ENCODE measurements around the gene MYOC.
"Not testable (repeated sequence)": the region's sequence is repeated elsewhere in the genome, so short reads cannot be mapped to it uniquely, and the experiment has no call there.

Gene MYOC

DNA sequence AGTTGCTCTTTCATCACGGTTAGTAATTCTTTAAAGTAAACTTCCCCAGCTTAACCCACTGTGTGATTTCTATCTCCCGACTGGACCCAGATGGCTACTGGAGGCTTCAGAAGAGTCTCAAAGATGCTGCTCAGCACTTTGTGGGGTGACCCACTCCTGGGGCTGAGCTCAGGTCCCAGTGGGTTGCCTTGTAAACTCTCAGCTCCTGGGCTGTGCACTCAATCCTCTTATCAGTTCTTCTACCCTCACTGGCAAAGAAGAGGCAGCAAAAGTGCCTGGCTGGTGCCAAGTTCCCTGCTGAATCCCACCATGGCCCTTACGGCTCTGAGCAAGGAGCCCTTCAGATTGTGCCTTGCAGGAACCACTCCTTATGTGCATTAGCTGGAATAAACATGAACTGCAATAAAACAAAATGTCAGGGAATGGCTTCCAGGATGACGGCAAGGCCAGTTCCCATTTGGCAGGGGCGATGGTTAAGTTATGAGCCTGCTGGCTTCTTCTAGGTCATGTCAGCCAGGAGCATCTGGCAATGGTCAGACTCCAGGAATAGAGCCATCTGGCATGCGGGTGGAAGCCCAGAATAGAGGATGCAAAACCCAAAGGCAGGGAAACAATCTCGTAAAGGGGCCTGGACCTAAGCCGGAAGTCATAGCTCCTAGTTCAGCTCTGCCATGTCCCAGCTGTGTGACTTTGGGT lies 6.8 kb downstream of the MYOC start:
- DNase-seq = no peak

DNA sequence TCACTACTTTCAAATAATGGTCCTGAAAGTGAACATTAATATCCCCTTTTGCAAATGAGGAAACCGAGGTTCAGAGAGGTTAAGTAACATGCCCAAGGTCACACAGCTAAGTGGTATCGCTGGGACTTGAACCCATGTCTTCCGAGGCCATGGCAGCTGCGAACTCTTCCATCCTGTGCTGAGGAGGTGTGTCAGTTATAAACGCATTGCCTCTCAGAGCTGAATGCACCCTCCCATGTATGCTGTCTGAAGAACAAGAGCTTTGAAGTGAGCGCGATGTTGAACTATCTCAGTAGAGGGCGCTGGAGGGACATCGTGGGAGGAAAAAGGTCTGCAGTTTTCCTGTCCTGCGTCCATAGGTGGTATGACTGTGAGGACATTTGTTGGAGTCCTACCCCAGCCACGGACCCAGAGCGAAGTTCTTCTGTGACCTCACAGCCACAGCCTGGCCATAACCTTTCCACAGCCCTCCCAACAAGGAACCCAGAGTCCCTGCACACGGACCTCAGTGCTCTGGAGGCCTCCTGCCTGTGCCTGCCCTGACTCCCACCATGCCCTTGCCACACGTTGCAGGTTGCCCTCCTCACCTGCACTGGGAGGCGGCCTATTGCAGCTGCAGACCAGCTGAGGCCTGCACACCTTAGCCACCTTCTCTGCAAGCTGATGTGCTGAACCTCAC lies 7.5 kb downstream of the MYOC start:
- DNase-seq = peak; percentile 95

DNA sequence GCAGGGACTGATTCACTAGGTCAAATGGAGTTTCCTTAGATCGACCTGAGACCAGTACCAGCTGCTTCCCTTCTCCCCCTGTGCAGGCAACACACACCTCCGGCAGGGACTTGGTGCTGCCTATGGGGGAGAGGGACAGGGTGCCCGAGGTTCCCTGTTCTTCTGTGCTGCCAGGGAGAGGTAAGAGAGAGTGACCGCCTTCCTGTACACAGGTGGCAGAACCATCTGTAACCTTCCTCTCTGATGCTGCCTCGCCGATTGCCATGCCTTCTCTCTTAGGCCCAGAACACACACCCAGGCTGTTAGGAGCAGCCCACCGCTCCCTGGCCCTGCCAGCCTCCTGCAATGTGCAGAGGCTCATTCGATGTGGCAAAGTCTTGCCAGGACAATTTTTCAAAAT lies 9.3 kb downstream of the MYOC start:
- DNase-seq = no peak

DNA sequence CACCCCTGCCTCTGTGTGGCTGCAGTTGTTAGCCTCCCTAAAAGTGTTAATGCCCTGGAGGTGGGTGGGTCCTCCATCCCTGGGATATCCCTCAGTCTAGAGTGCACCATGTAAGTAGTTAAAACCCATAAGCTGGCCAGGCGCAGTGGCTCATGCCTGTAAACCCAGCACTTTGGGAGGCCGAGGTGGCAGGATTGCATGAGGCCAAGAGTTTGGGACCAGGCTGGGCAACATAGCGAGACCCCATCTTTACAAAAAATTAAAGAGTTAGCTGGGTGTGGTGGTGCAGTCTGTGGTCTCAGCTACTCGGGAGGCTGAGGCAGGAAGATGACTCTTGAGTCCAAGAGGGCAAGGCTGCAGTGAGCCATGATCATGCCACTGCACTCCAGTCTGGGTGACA lies 10.3 kb downstream of the MYOC start:
- no peak for DNase-seq

GRCh38 chr1:171641076-171641864 lies 11.2 kb downstream of the MYOC start:
- DNase-seq = no peak

- no peak for DNase-seq
Observed at GRCh38 chr1:171640225-171640624, 12.3 kb downstream of the MYOC start.

DNA sequence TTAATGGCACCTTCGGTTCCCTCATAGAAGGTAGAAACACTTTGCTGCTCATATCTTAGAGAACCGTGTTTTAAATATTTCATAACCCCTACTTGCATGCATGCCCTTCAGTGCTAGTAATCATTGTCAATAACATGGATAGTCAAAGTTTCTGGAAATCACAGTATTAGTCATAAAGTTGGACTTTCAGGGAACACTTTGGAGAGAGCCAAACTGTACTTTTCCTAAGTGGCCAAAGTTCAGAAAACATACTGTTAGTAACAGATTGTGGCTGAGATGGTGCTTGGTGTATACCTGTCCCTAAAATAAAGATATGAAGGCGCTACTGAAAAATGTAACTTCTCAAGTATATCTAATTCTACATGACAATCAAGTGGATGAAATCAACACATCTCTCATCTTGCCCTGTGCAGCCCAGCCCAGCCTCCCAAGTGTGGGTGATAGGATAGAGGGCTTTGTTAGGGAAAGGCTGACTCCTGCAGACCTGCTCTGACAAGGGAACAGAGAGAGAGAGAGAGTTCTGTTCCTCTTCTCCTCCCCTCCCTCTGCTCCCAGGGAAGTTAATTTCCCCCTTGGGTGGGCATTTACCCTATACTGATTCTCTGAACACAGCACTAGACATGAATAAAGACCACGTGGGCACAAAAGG lies 14.4 kb downstream of the MYOC start:
- no peak for DNase-seq

- DNase-seq = no peak
Observed at GRCh38 chr1:171636141-171636540, 16.3 kb downstream of the MYOC start.

DNA sequence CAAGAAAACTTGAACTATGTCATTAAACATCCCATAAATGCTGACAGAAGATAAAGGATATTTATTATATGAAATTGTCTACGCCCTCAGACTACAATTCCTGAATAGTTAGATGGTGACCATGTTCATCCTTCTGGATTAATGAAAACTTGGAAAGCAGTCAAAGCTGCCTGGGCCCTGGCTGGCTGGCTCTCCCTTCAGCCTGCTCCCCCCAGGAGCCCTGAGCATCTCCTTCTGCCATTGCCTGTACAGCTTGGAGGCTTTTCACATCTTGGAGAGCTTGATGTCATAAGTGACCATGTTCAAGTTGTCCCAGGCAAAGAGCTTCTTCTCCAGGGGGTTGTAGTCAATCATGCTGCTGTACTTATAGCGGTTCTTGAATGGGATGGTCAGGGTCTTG lies 16.8 kb downstream of the MYOC start:
- DNase-seq = no peak

- no peak for DNase-seq
Observed at GRCh38 chr1:171628225-171628624, 24.3 kb downstream of the MYOC start.

GRCh38 chr1:171627020-171627419 lies 25.5 kb downstream of the MYOC start:
- DNase-seq = no peak

DNA sequence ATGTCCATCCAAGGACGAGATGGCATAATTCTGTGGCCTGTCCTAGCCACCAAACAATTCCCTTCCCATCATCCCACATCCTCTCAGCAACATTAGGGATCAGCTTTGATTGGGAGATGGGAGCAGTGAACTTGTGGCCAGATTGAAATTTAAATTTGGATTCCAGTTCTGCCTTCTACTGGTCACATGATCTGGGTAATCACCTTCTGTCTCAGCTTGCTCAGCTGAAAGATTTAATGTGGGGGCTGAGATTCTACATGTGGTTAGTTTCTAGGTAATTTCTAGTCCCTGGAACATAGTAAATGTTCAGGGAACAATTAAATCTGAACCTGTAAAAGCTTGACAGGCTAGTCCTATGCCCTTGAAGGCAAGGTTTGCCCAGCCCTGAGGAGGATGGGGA lies 27.3 kb downstream of the MYOC start:
- DNase-seq = no peak

DNA sequence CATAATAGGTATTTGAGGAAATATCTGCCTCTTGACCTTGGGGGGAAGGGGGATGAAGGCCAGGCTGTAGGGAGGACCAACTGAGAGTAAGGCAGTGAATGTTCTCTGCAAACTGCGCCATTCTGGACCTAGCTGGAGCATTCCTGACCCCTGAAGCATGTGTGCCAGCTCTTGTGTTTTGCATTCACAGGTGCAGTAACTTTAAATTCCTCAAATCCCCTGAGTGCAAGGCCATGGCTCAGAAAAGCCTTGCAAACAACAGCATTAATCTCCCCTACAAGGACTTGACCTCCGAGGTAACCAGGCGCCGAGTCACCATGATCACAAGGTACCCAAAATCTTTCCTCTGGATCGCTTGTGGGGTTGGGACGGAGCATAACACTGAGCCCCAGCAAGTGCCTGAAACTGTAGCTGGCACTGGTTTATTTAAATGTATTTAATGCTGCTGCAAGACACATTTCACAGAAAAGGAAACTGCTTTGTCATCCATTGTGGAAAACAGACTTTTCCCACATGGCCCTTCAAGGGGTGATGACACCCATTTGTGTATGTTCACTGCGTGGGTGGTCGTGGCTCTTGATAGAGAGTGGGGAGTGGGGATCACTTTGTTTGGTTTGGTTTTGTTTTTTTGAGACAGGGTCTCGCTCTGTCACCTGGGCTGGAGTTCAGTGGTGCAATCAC lies 28.7 kb downstream of the MYOC start:
- DNase-seq = no peak

- DNase-seq = no peak
Observed at GRCh38 chr1:171622152-171622462, 30.4 kb downstream of the MYOC start, which contains the start of gene MYOCOS. Gene MYOCOS, plus strand, starts transcription at chr1:171622243. Its CDS starts 1,641 bp downstream, at chr1:171623884.

DNA sequence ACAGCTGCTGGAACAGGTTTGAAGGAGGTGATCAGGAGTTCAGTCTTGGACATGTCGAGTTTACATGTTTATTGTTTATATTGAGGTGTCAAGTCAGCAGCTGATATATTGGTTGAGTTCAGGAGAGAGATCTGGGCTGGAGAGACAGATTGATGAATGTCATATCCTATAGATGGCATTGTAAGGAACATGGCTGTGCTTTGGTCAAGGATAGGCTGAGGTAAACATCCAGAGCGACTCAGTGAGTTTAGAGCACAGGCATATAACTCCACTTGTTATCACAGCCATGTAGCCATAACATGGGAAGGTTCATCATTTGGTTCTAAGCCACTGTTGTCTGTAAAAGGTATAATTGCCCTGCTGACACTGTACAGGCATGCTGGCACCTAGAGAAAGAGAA lies 35.9 kb downstream of the MYOC start:
- no peak for DNase-seq

GRCh38 chr1:171615122-171615906 lies 37.2 kb downstream of the MYOC start:
- not testable (repeated sequence) for DNase-seq

GRCh38 chr1:171613282-171613681 lies 39.2 kb downstream of the MYOC start:
- DNase-seq = no peak

GRCh38 chr1:171611306-171611705 lies 41.2 kb downstream of the MYOC start:
- DNase-seq = no peak

GRCh38 chr1:171610385-171610784 lies 42.1 kb downstream of the MYOC start:
- no peak for DNase-seq

DNA sequence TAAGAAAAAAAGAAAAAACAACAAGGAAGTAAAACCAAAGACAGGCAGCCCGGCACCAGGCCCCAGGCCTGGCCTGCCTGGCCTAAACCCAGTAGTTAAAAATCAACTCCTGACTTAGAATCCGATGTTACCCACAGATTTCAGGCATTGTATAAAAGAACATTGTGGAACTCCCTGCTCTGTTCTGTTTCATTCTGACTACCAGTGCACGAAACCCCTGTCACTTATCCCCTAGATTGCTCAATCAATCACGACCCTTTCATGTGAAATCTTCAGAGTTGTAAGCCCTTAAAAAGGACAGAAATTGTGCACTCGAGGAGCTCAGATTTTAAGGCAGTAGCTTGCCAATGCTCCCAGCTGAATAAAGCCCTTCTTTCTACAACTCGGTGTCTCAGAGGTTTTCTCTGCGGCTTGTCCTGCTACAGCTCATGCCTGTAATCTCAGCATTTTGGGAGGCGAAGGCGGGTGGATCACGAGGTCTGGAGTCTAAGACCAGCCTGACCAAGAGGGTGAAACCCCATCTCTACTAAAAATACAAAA lies 46.0 kb downstream of the MYOC start:
- no peak for DNase-seq

GRCh38 chr1:171603042-171603441 lies 49.4 kb downstream of the MYOC start:
- not testable (repeated sequence) for DNase-seq

DNA sequence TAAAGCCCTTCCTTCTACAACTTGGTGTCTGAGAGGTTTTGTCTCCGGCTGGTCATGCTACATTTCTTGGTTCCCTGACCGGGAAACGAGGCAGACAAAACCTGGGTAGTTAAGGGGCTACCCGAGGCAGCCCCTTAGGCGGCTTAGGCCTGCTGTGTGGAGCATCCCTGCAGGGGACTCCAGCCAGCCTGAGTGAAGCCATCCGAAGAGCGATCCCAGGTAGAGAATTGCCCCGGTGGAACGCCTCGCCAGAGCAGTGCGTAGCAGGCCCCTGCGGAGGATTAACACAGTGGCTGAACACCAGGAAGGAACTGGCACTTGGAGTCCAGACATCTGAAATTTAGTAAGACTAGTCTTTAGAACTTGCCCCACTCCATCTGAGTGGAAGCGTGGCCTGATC lies 51.6 kb downstream of the MYOC start:
- no peak for DNase-seq
